NT2/D1 (cell line): Measurements from ENCODE around the gene EFCAB10.

Experiments
- SUZ12 ChIP-seq: IDR thresholded peaks from 2 replicates; pipeline ENCODE4 v1.6.1; 2011; ENCODE audit not compliant: insufficient read length, insufficient read depth; ENCODE audit errors: extremely low read depth
- YY1 ChIP-seq: IDR thresholded peaks from 2 replicates; pipeline ENCODE4 v1.6.1; 2011; ENCODE audit not compliant: insufficient read length, insufficient read depth
- ZNF274 ChIP-seq: IDR thresholded peaks from 2 replicates; pipeline ENCODE4 v1.6.1; 2011; ENCODE audit warnings: mild to moderate bottlenecking, low read depth, low read length

DNA sequence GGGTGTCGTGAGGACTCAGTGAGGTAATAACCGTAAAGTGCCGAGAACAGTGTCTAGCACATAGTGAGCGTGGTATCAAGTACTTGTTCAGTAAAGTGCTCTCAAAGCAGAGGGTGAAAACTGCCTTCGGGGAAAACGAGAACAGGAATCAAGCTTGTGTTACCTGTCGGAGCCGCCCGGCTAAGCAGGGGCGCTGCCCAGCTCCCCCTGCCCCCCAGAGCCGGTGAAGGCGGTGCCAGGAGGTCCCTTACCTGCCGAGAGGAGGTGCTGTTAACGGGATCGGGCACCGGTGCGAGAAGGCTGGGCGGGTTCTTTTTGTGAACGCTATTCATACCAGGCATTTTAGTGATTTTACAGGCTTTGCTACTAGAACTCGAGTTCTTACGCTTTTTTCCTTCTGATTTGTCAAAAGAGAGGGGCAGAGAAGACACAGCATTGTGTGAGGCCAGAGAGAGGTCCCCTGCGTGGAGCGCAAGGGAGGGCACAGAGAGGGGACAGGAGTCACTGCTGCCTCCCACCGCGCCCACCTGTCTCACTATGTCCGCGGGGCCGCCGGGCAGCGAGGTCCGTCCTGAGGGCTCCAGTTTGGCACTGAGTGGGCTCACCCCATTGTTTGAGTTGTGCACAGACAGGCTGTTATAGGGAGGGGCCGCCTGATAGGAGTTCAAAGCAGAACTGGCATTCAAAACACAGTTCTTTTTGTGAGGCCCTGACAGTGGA lies 32.5 kb upstream of the EFCAB10 start:
- TF ChIP-seq SUZ12 (no peak), YY1 (no peak), ZNF274 (no peak)
